ENCODE measurements around the gene POLH. TPM values are rescaled to one million over a fixed set of nuclear protein-coding genes. Genes with fewer than 3 reads are reported as not detected.
"Not testable (repeated sequence)": the region's sequence is repeated elsewhere in the genome, so short reads cannot be mapped to it uniquely, and the experiment has no call there.

POLH gene
- polyA plus RNA-seq (2012; ENCODE audit: low read depth, missing spikeins), result 11.9 TPM

GRCh38 chr6:43575772-43576551 lies at the start of gene POLH, which contains the start of gene XPO5:
POLH (plus strand) TSS chr6:43576185; CDS start chr6:43582320, 6,135 bp downstream.
XPO5 (minus strand) TSS chr6:43576038; CDS start chr6:43575864, 174 bp downstream.
- TF ChIP-seq SPI1 (IDR thresholded peaks at IDR 0.05; ENCODE audit: low read depth, low read length) (no peak), POLR2A (IDR thresholded peaks at IDR 0.05; ENCODE audit: low read depth, low read length) (peak; percentile 99), POU2F2 (IDR thresholded peaks at IDR 0.05; ENCODE audit: low read depth, low read length) (peak; percentile 82), POLR2AphosphoS5 (IDR thresholded peaks at IDR 0.05; ENCODE audit: low read depth, low read length) (peak; percentile 99), TAF1 (IDR thresholded peaks at IDR 0.05; ENCODE audit: low read depth, low read length) (peak; percentile 99), PAX5 (IDR thresholded peaks at IDR 0.05; ENCODE audit: insufficient read depth, low read length, severe bottlenecking) (peak; percentile 46)
- peak; percentile 98 for FAIRE-seq
- peak; percentile 95 for DNase-seq (ENCODE audit: insufficient read length, low spot score)

GRCh38 chr6:43532201-43532600 lies 43.8 kb upstream of the POLH start:
- DNase-seq (ENCODE audit: insufficient read length, low spot score) (no peak), FAIRE-seq (no peak)
- no peak for TF ChIP-seq SPI1 (IDR thresholded peaks at IDR 0.05; ENCODE audit: low read depth, low read length)
- no peak for TF ChIP-seq POU2F2 (IDR thresholded peaks at IDR 0.05; ENCODE audit: low read depth, low read length)
- no peak for TF ChIP-seq PAX5 (IDR thresholded peaks at IDR 0.05; ENCODE audit: insufficient read depth, low read length, severe bottlenecking)
- no peak for TF ChIP-seq POLR2AphosphoS5 (IDR thresholded peaks at IDR 0.05; ENCODE audit: low read depth, low read length)
- TF ChIP-seq POLR2A (IDR thresholded peaks at IDR 0.05; ENCODE audit: low read depth, low read length), result no peak
- TF ChIP-seq TAF1 (IDR thresholded peaks at IDR 0.05; ENCODE audit: low read depth, low read length), result no peak

- FAIRE-seq; DNase-seq (ENCODE audit: insufficient read length, low spot score): not testable (repeated sequence)
Measured at GRCh38 chr6:43538986-43539385, 37.0 kb upstream of the POLH start.

GRCh38 chr6:43539409-43539808 lies 36.6 kb upstream of the POLH start:
- not testable (repeated sequence) for FAIRE-seq; DNase-seq (ENCODE audit: insufficient read length, low spot score)

- TF ChIP-seq SPI1 (IDR thresholded peaks at IDR 0.05; ENCODE audit: low read depth, low read length) (no peak), POLR2AphosphoS5 (IDR thresholded peaks at IDR 0.05; ENCODE audit: low read depth, low read length) (no peak), TAF1 (IDR thresholded peaks at IDR 0.05; ENCODE audit: low read depth, low read length) (no peak), POU2F2 (IDR thresholded peaks at IDR 0.05; ENCODE audit: low read depth, low read length) (no peak), POLR2A (IDR thresholded peaks at IDR 0.05; ENCODE audit: low read depth, low read length) (no peak), PAX5 (IDR thresholded peaks at IDR 0.05; ENCODE audit: insufficient read depth, low read length, severe bottlenecking) (no peak)
- DNase-seq (ENCODE audit: insufficient read length, low spot score) (no peak), FAIRE-seq (no peak)
Measured at GRCh38 chr6:43540507-43540906, 35.5 kb upstream of the POLH start.

GRCh38 chr6:43541774-43542471 lies 34.1 kb upstream of the POLH start:
- FAIRE-seq (peak; percentile 85), DNase-seq (ENCODE audit: insufficient read length, low spot score) (peak; percentile 15)
- no peak for TF ChIP-seq POLR2A (IDR thresholded peaks at IDR 0.05; ENCODE audit: low read depth, low read length)
- peak; percentile 65 for TF ChIP-seq PAX5 (IDR thresholded peaks at IDR 0.05; ENCODE audit: insufficient read depth, low read length, severe bottlenecking)
- TF ChIP-seq POU2F2 (IDR thresholded peaks at IDR 0.05; ENCODE audit: low read depth, low read length), result no peak

GRCh38 chr6:43544461-43544860 lies 31.5 kb upstream of the POLH start:
- FAIRE-seq, result no peak
- no peak for DNase-seq (ENCODE audit: insufficient read length, low spot score)
- TF ChIP-seq POLR2A (IDR thresholded peaks at IDR 0.05; ENCODE audit: low read depth, low read length) (no peak), POU2F2 (IDR thresholded peaks at IDR 0.05; ENCODE audit: low read depth, low read length) (no peak), PAX5 (IDR thresholded peaks at IDR 0.05; ENCODE audit: insufficient read depth, low read length, severe bottlenecking) (no peak), POLR2AphosphoS5 (IDR thresholded peaks at IDR 0.05; ENCODE audit: low read depth, low read length) (no peak), TAF1 (IDR thresholded peaks at IDR 0.05; ENCODE audit: low read depth, low read length) (no peak), SPI1 (IDR thresholded peaks at IDR 0.05; ENCODE audit: low read depth, low read length) (no peak)

GRCh38 chr6:43547222-43547621 lies 28.8 kb upstream of the POLH start:
- DNase-seq (ENCODE audit: insufficient read length, low spot score) (no peak), FAIRE-seq (no peak)

GRCh38 chr6:43557620-43558019 lies 18.4 kb upstream of the POLH start:
- not testable (repeated sequence) for FAIRE-seq; DNase-seq (ENCODE audit: insufficient read length, low spot score)

More at GRCh38 chr6:43547222-43547621, 28.8 kb upstream of the POLH start:
- TF ChIP-seq SPI1 (IDR thresholded peaks at IDR 0.05; ENCODE audit: low read depth, low read length) (0 out of 2 replicates have a peak, but pooled peaks have one; percentile 22), POU2F2 (IDR thresholded peaks at IDR 0.05; ENCODE audit: low read depth, low read length) (no peak)

GRCh38 chr6:43559328-43559727 lies 16.7 kb upstream of the POLH start:
- no peak for FAIRE-seq
- no peak for DNase-seq (ENCODE audit: insufficient read length, low spot score)
- TF ChIP-seq SPI1 (IDR thresholded peaks at IDR 0.05; ENCODE audit: low read depth, low read length) (no peak), POLR2AphosphoS5 (IDR thresholded peaks at IDR 0.05; ENCODE audit: low read depth, low read length) (no peak), POLR2A (IDR thresholded peaks at IDR 0.05; ENCODE audit: low read depth, low read length) (no peak)

Measured in GM12891 (cell line).